ENCODE results near the gene NHSL2. TPM values are rescaled to one million over a fixed set of nuclear protein-coding genes. Genes with fewer than 3 reads are reported as not detected.

Gene NHSL2
- total RNA-seq, 1 donor from 2014 or later = 13.0 TPM

GRCh38 chrX:72078411-72078810, 167.8 kb downstream of the NHSL2 start:
- Mint-ChIP-seq H3K4me1 (ENCODE audit: low read depth, unreplicated experiment) (peaks cover 14% of the 10 kb centered on the region), H3K9me3 (ENCODE audit: unreplicated experiment) (no peaks in the 10 kb centered on the region), H3K27ac (ENCODE audit: unreplicated experiment) (no peak overlapping the region), H3K4me3 (ENCODE audit: unreplicated experiment) (no peak overlapping the region), H3K36me3 (ENCODE audit: low read depth, unreplicated experiment) (no peaks in the 10 kb centered on the region), H3K27me3 (ENCODE audit: low read depth, unreplicated experiment) (no peaks in the 10 kb centered on the region)
- TF ChIP-seq CTCF (IDR thresholded peaks at IDR 0.05; ENCODE audit: insufficient read depth, low read depth, low read length) = no peak
- TF ChIP-seq EZH2 (IDR thresholded peaks at IDR 0.05; ENCODE audit: insufficient read depth, low read length) = no peak
- Histone ChIP-seq H3K9ac (ENCODE audit: low read length) (no peak overlapping the region), H3K36me3 (ENCODE audit: insufficient read depth, low read length) (no peaks in the 10 kb centered on the region), H3K9me3 (ENCODE audit: insufficient read depth, low read depth, low read length) (no peaks in the 10 kb centered on the region), H3K27ac (ENCODE audit: low read depth, low read length) (no peak overlapping the region), H3K27me3 (ENCODE audit: insufficient read depth, low read length) (no peaks in the 10 kb centered on the region), H3K79me2 (ENCODE audit: insufficient read depth, low read length) (no peaks in the 10 kb centered on the region), H2AFZ (ENCODE audit: low read depth, low read length) (no peak overlapping the region), H4K20me1 (ENCODE audit: insufficient read depth, low read length) (no peaks in the 10 kb centered on the region), H3K4me1 (ENCODE audit: insufficient read depth, low read length) (peaks cover 9% of the 10 kb centered on the region), H3K4me3 (ENCODE audit: insufficient read depth, low read depth, low read length) (no peak overlapping the region), H3K4me2 (ENCODE audit: low read length) (no peak overlapping the region)
- no peak for DNase-seq (ENCODE audit: low read depth)
- peak; percentile 20 for FAIRE-seq

GRCh38 chrX:72079607-72080006, 169.0 kb downstream of the NHSL2 start:
- Mint-ChIP-seq H3K9me3 (ENCODE audit: unreplicated experiment) (no peaks in the 10 kb centered on the region), H3K4me1 (ENCODE audit: low read depth, unreplicated experiment) (peaks cover 14% of the 10 kb centered on the region), H3K4me3 (ENCODE audit: unreplicated experiment) (no peak overlapping the region), H3K27me3 (ENCODE audit: low read depth, unreplicated experiment) (no peaks in the 10 kb centered on the region), H3K27ac (ENCODE audit: unreplicated experiment) (no peak overlapping the region), H3K36me3 (ENCODE audit: low read depth, unreplicated experiment) (no peaks in the 10 kb centered on the region)
- FAIRE-seq = no peak
- H3K4me3 ChIP-seq (ENCODE audit: insufficient read depth, low read depth, low read length) = no peak overlapping the region
- no peak for TF ChIP-seq EZH2 (IDR thresholded peaks at IDR 0.05; ENCODE audit: insufficient read depth, low read length)
- no peak for TF ChIP-seq CTCF (IDR thresholded peaks at IDR 0.05; ENCODE audit: insufficient read depth, low read depth, low read length)
- H2AFZ ChIP-seq (ENCODE audit: low read depth, low read length) = no peak overlapping the region
- no peak overlapping the region for H3K9ac ChIP-seq (ENCODE audit: low read length)
- no peaks in the 10 kb centered on the region for H3K79me2 ChIP-seq (ENCODE audit: insufficient read depth, low read length)
- H3K36me3 ChIP-seq (ENCODE audit: insufficient read depth, low read length) = no peaks in the 10 kb centered on the region
- H3K4me1 ChIP-seq (ENCODE audit: insufficient read depth, low read length) = peaks cover 9% of the 10 kb centered on the region
- H3K9me3 ChIP-seq (ENCODE audit: insufficient read depth, low read depth, low read length) = no peaks in the 10 kb centered on the region
- DNase-seq (ENCODE audit: low read depth) = no peak
- no peak overlapping the region for H3K27ac ChIP-seq (ENCODE audit: low read depth, low read length)
- no peaks in the 10 kb centered on the region for H3K27me3 ChIP-seq (ENCODE audit: insufficient read depth, low read length)
- peak overlapping the region; percentile 33 for H3K4me2 ChIP-seq (ENCODE audit: low read length)
- no peaks in the 10 kb centered on the region for H4K20me1 ChIP-seq (ENCODE audit: insufficient read depth, low read length)

- TF ChIP-seq EZH2 (IDR thresholded peaks at IDR 0.05; ENCODE audit: insufficient read depth, low read length) (no peak), CTCF (IDR thresholded peaks at IDR 0.05; ENCODE audit: insufficient read depth, low read depth, low read length) (no peak)
- Histone ChIP-seq H3K27me3 (ENCODE audit: insufficient read depth, low read length) (no peaks in the 10 kb centered on the region), H2AFZ (ENCODE audit: low read depth, low read length) (no peak overlapping the region), H4K20me1 (ENCODE audit: insufficient read depth, low read length) (no peaks in the 10 kb centered on the region), H3K27ac (ENCODE audit: low read depth, low read length) (no peak overlapping the region), H3K4me1 (ENCODE audit: insufficient read depth, low read length) (peaks cover 9% of the 10 kb centered on the region), H3K9me3 (ENCODE audit: insufficient read depth, low read depth, low read length) (no peaks in the 10 kb centered on the region), H3K36me3 (ENCODE audit: insufficient read depth, low read length) (no peaks in the 10 kb centered on the region), H3K4me3 (ENCODE audit: insufficient read depth, low read depth, low read length) (no peak overlapping the region), H3K4me2 (ENCODE audit: low read length) (peak overlapping the region; percentile 33), H3K79me2 (ENCODE audit: insufficient read depth, low read length) (no peaks in the 10 kb centered on the region), H3K9ac (ENCODE audit: low read length) (no peak overlapping the region)
- Mint-ChIP-seq H3K4me3 (ENCODE audit: unreplicated experiment) (no peak overlapping the region), H3K27ac (ENCODE audit: unreplicated experiment) (no peak overlapping the region), H3K9me3 (ENCODE audit: unreplicated experiment) (no peaks in the 10 kb centered on the region), H3K36me3 (ENCODE audit: low read depth, unreplicated experiment) (no peaks in the 10 kb centered on the region), H3K27me3 (ENCODE audit: low read depth, unreplicated experiment) (no peaks in the 10 kb centered on the region), H3K4me1 (ENCODE audit: low read depth, unreplicated experiment) (peaks cover 14% of the 10 kb centered on the region)
- DNase-seq (ENCODE audit: low read depth) (no peak), FAIRE-seq (no peak)
Observed at GRCh38 chrX:72080150-72080549, 169.5 kb downstream of the NHSL2 start.
